OCI-LY7 (cell line): ENCODE results near the gene TRIM74. TPM values are rescaled to one million over a fixed set of nuclear protein-coding genes. Genes with fewer than 3 reads are reported as not detected.
"Not testable (repeated sequence)": the region's sequence is repeated elsewhere in the genome, so short reads cannot be mapped to it uniquely, and the experiment has no call there.

Experiments
- BruUV-seq: library from RNA; stranded (reverse); fragments of 400-500 nt; replicated peaks from 2 replicates; lab custom pipeline; 2021; lab: Mats Ljungman, UMichigan
- CTCF ChIA-PET: fragments of 300-600 bp; sonication (Branson Sonifier 250); formaldehyde crosslinking; loops from one replicate; lab custom pipeline; 2022; ENCODE audit warnings: antibody characterized with exemption; ENCODE audit not compliant: unreplicated experiment; lab: Charles Lee
- POLR2A ChIA-PET: fragments of 300-600 bp; sonication (Branson Sonifier 250); formaldehyde crosslinking; loops from one replicate; lab custom pipeline; 2022; ENCODE audit warnings: antibody characterized with exemption; lab: Charles Lee
- DNase-seq: peaks from one replicate; pipeline ENCODE4 v3.0.0-alpha.2; 2015; ENCODE audit warnings: low spot score
- H2AFZ ChIP-seq: fragments of 200-600 bp; sonication (generic), shearing (Covaris generic); 2 replicates; pipeline ENCODE4 v1.6.1; 2014; ENCODE audit warnings: mild to moderate bottlenecking, antibody characterized with exemption, low read length, moderate library complexity
- H3K27ac ChIP-seq: fragments of 200-600 bp; sonication (generic); 2 replicates; pipeline ENCODE4 v1.5.1; 2014; ENCODE audit warnings: mixed run types, low read depth, mild to moderate bottlenecking, moderate library complexity, low read length, inconsistent platforms; ENCODE audit not compliant: poor library complexity, severe bottlenecking
- H3K36me3 ChIP-seq: fragments of 200-600 bp; sonication (generic); 2 replicates; pipeline ENCODE4 v1.6.1; 2014; ENCODE audit warnings: mild to moderate bottlenecking, antibody characterized with exemption, low read length, moderate library complexity, mixed read lengths; ENCODE audit not compliant: insufficient read depth
- H3K4me1 ChIP-seq: fragments of 200-600 bp; sonication (generic); 2 replicates; pipeline ENCODE4 v1.5.1; 2014; ENCODE audit warnings: mild to moderate bottlenecking, low read length; ENCODE audit not compliant: insufficient read depth, poor library complexity, severe bottlenecking
- H3K4me2 ChIP-seq: fragments of 200-600 bp; sonication (generic); 2 replicates; pipeline ENCODE4 v1.6.1; 2014; ENCODE audit warnings: mild to moderate bottlenecking, low read length
- H3K4me3 ChIP-seq: fragments of 200-600 bp; sonication (generic); 2 replicates; pipeline ENCODE4 v1.5.1; 2014; ENCODE audit warnings: mild to moderate bottlenecking, low read depth, low read length; ENCODE audit not compliant: poor library complexity, severe bottlenecking
- H3K79me2 ChIP-seq: fragments of 200-600 bp; sonication (generic); 2 replicates; pipeline ENCODE4 v1.6.1; 2016; ENCODE audit warnings: low read depth, mild to moderate bottlenecking, low read length, moderate library complexity, mixed read lengths; ENCODE audit not compliant: insufficient read depth
- H3K9me2 ChIP-seq: fragments of 200-600 bp; sonication (generic); 2 replicates; pipeline ENCODE4 v1.6.1; 2016; ENCODE audit warnings: mild to moderate bottlenecking, low read length, mixed read lengths; ENCODE audit not compliant: insufficient read depth
- H3K9me3 ChIP-seq: fragments of 200-600 bp; sonication (generic); 2 replicates; pipeline ENCODE4 v1.6.1; 2014; ENCODE audit warnings: mild to moderate bottlenecking, mixed run types, low read length, mixed read lengths
- H4K20me1 ChIP-seq: fragments of 200-600 bp; sonication (generic); 2 replicates; pipeline ENCODE4 v1.6.1; 2014; ENCODE audit warnings: mild to moderate bottlenecking, antibody characterized with exemption, low read length, moderate library complexity, mixed read lengths; ENCODE audit not compliant: insufficient read depth
- intact Hi-C: fragments of 100-400 bp; cut with micrococcal nuclease; formaldehyde crosslinking; loops from one replicate; pipeline ENCODE4 v1.10.0; 2022; ENCODE audit not compliant: unreplicated experiment
- total RNA-seq, 2 experiments: library from RNA; depleted of rRNA in 1 of 2; stranded (reverse); fragments of >200 nt in 1 of 2; shearing (Covaris generic) in 1 of 2; gene quantifications; 2 replicates each; pipeline ENCODE4 v1.2.3, GENCODE V29; 2014 to 2022

TRIM74 gene
- total RNA-seq, 2 experiments from 2014 or later, result 1.3 to 2.4 TPM

- CTCF ChIA-PET, H3K9me2 ChIP-seq, H3K79me2 ChIP-seq, H3K9me3 ChIP-seq, intact Hi-C loops, H2AFZ ChIP-seq, BruUV-seq, H3K36me3 ChIP-seq, H3K27ac ChIP-seq, POLR2A ChIA-PET, H3K4me2 ChIP-seq, H3K4me3 ChIP-seq, DNase-seq, H3K4me1 ChIP-seq, H4K20me1 ChIP-seq: not testable (repeated sequence)
These were observed 5.5 kb upstream of the TRIM74 start for GRCh38 chr7:72974781-72975180.

- BruUV-seq, H4K20me1 ChIP-seq, intact Hi-C loops, POLR2A ChIA-PET, H3K9me2 ChIP-seq, CTCF ChIA-PET, H3K4me1 ChIP-seq, DNase-seq, H3K27ac ChIP-seq, H3K4me2 ChIP-seq, H2AFZ ChIP-seq, H3K9me3 ChIP-seq, H3K4me3 ChIP-seq, H3K79me2 ChIP-seq, H3K36me3 ChIP-seq: not testable (repeated sequence)
These were observed 2.2 kb upstream of the TRIM74 start for GRCh38 chr7:72971505-72971904.

GRCh38 chr7:72969688-72970087, 422 bp upstream of the TRIM74 start:
- BruUV-seq, H3K27ac ChIP-seq, DNase-seq, H3K4me2 ChIP-seq, H3K36me3 ChIP-seq, H2AFZ ChIP-seq, intact Hi-C loops, H3K4me1 ChIP-seq, CTCF ChIA-PET, H4K20me1 ChIP-seq, POLR2A ChIA-PET, H3K9me2 ChIP-seq, H3K79me2 ChIP-seq, H3K9me3 ChIP-seq, H3K4me3 ChIP-seq: not testable (repeated sequence)

GRCh38 chr7:72966892-72967291, 2.4 kb downstream of the TRIM74 start:
- POLR2A ChIA-PET, BruUV-seq: not testable (repeated sequence)

GRCh38 chr7:72965186-72965975, 3.9 kb downstream of the TRIM74 start:
- POLR2A ChIA-PET, H3K36me3 ChIP-seq, BruUV-seq, H3K4me2 ChIP-seq, H3K9me3 ChIP-seq, H2AFZ ChIP-seq, intact Hi-C loops, H3K9me2 ChIP-seq, H3K4me3 ChIP-seq, H3K27ac ChIP-seq, H3K4me1 ChIP-seq, H3K79me2 ChIP-seq, DNase-seq, H4K20me1 ChIP-seq, CTCF ChIA-PET: not testable (repeated sequence)

More at GRCh38 chr7:72966892-72967291, 2.4 kb downstream of the TRIM74 start:
- DNase-seq, H3K27ac ChIP-seq, intact Hi-C loops, H3K79me2 ChIP-seq, H3K36me3 ChIP-seq, H3K4me2 ChIP-seq, H2AFZ ChIP-seq, H3K9me3 ChIP-seq, H4K20me1 ChIP-seq, H3K4me1 ChIP-seq, H3K4me3 ChIP-seq, H3K9me2 ChIP-seq, CTCF ChIA-PET: not testable (repeated sequence)

- H3K9me2 ChIP-seq, H4K20me1 ChIP-seq, H3K4me1 ChIP-seq, intact Hi-C loops, H3K9me3 ChIP-seq, H3K36me3 ChIP-seq, H3K79me2 ChIP-seq, DNase-seq, POLR2A ChIA-PET, H2AFZ ChIP-seq, H3K4me3 ChIP-seq, H3K27ac ChIP-seq, BruUV-seq, H3K4me2 ChIP-seq, CTCF ChIA-PET: not testable (repeated sequence)
These were observed 6.2 kb downstream of the TRIM74 start for GRCh38 chr7:72963056-72963455.
